Measurements from ENCODE around the gene CD36. TPM values are rescaled to one million over a fixed set of nuclear protein-coding genes. Genes with fewer than 3 reads are reported as not detected.

CD36 gene
- total and polyA plus RNA-seq, 5 donors from 2014 or later, result 0.37 to 1.1 (median 0.52) TPM; not detected in 2

DNA sequence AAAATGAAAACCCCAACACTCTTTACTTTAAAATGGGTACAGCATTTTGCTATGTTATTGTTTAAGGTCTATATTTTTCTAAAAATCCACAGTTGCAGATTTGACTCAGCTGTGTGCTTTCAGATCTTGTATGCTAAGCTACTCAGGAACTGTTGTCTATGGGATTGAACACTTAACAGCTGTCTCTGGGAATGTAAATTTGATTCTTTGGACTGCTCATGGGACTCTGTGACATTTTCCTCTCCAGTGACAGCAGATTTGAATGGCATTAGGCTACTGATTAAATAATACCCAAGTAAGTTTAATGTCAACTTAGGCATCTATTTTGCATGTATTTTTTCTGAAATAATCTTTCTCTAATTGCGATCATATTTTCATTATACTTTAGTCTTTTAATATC, 1.7 kb upstream of the CD36 start:
- Histone ChIP-seq H3K36me3 (ENCODE audit: control insufficient read depth, insufficient read depth, low read length) (no peaks in the 10 kb centered on the region), H3K9me3 (ENCODE audit: control insufficient read depth in 2 of 2, low read length in 2 of 2) (peaks cover 0 to 5% of the 10 kb centered on the region in 2 experiments), H3K4me1 (ENCODE audit: control insufficient read depth, insufficient read depth, low read length, poor library complexity, severe bottlenecking) (no peaks in the 10 kb centered on the region), H3K27me3 (ENCODE audit: control insufficient read depth, insufficient read depth, low read length) (no peaks in the 10 kb centered on the region), H3K27ac (ENCODE audit: insufficient read depth, low read length, poor library complexity, severe bottlenecking) (no peak overlapping the region), H3K4me3 (ENCODE audit: low read depth, low read length) (no peak overlapping the region)
- Mint-ChIP-seq H3K9me3 (no peaks in the 10 kb centered on the region), H3K4me1 (no peaks in the 10 kb centered on the region), H3K27me3 (no peaks in the 10 kb centered on the region), H3K36me3 (no peaks in the 10 kb centered on the region), H3K4me3 (no peak overlapping the region), H3K27ac (no peak overlapping the region)
- ATAC-seq (ENCODE audit: low read depth in 2 of 2) (no peak), DNase-seq (no peak)

- Mint-ChIP-seq H3K4me1 (no peaks in the 10 kb centered on the region), H3K27me3 (no peaks in the 10 kb centered on the region), H3K27ac (no peak overlapping the region), H3K9me3 (no peaks in the 10 kb centered on the region), H3K4me3 (no peak overlapping the region), H3K36me3 (no peaks in the 10 kb centered on the region)
- Histone ChIP-seq H3K27ac (ENCODE audit: insufficient read depth, low read length, poor library complexity, severe bottlenecking) (no peak overlapping the region), H3K36me3 (ENCODE audit: control insufficient read depth, insufficient read depth, low read length) (no peaks in the 10 kb centered on the region), H3K4me1 (ENCODE audit: control insufficient read depth, insufficient read depth, low read length, poor library complexity, severe bottlenecking) (no peaks in the 10 kb centered on the region), H3K4me3 (ENCODE audit: low read depth, low read length) (no peak overlapping the region), H3K27me3 (ENCODE audit: control insufficient read depth, insufficient read depth, low read length) (no peaks in the 10 kb centered on the region), H3K9me3 (ENCODE audit: control insufficient read depth in 2 of 2, low read length in 2 of 2) (peaks cover 0 to 5% of the 10 kb centered on the region in 2 experiments)
- DNase-seq (no peak), ATAC-seq (ENCODE audit: low read depth in 2 of 2) (no peak)
These were observed 988 bp upstream of the CD36 start for GRCh38 chr7:80637454-80637853.

- Histone ChIP-seq H3K4me3 (ENCODE audit: low read depth, low read length) (no peak overlapping the region), H3K4me1 (ENCODE audit: control insufficient read depth, insufficient read depth, low read length, poor library complexity, severe bottlenecking) (no peaks in the 10 kb centered on the region), H3K9me3 (ENCODE audit: control insufficient read depth in 2 of 2, low read length in 2 of 2) (peaks cover 0 to 5% of the 10 kb centered on the region in 2 experiments), H3K27ac (ENCODE audit: insufficient read depth, low read length, poor library complexity, severe bottlenecking) (no peak overlapping the region), H3K36me3 (ENCODE audit: control insufficient read depth, insufficient read depth, low read length) (no peaks in the 10 kb centered on the region), H3K27me3 (ENCODE audit: control insufficient read depth, insufficient read depth, low read length) (no peaks in the 10 kb centered on the region)
- ATAC-seq (ENCODE audit: low read depth in 2 of 2), result no peak
- Mint-ChIP-seq H3K36me3 (no peaks in the 10 kb centered on the region), H3K4me3 (no peak overlapping the region), H3K27ac (no peak overlapping the region), H3K9me3 (no peaks in the 10 kb centered on the region), H3K4me1 (no peaks in the 10 kb centered on the region), H3K27me3 (no peaks in the 10 kb centered on the region)
- DNase-seq, result no peak
These were observed 569 bp downstream of the CD36 start for GRCh38 chr7:80639011-80639410.

- H3K4me1 ChIP-seq (ENCODE audit: control insufficient read depth, insufficient read depth, low read length, poor library complexity, severe bottlenecking), result no peaks in the 10 kb centered on the region
- Mint-ChIP-seq H3K27ac (no peak overlapping the region), H3K27me3 (no peaks in the 10 kb centered on the region), H3K36me3 (no peaks in the 10 kb centered on the region), H3K9me3 (no peaks in the 10 kb centered on the region), H3K4me1 (no peaks in the 10 kb centered on the region), H3K4me3 (no peak overlapping the region)
- ATAC-seq (ENCODE audit: low read depth in 2 of 2), result no peak
- H3K27me3 ChIP-seq (ENCODE audit: control insufficient read depth, insufficient read depth, low read length), result no peaks in the 10 kb centered on the region
- DNase-seq, result no peak
- H3K27ac ChIP-seq (ENCODE audit: insufficient read depth, low read length, poor library complexity, severe bottlenecking), result no peak overlapping the region
- peaks cover 0 to 1% of the 10 kb centered on the region in 2 experiments for H3K9me3 ChIP-seq (ENCODE audit: control insufficient read depth in 2 of 2, low read length in 2 of 2)
- H3K4me3 ChIP-seq (ENCODE audit: low read depth, low read length), result no peak overlapping the region
- no peaks in the 10 kb centered on the region for H3K36me3 ChIP-seq (ENCODE audit: control insufficient read depth, insufficient read depth, low read length)
These were observed 2.4 kb downstream of the CD36 start for GRCh38 chr7:80640846-80641245.

DNA sequence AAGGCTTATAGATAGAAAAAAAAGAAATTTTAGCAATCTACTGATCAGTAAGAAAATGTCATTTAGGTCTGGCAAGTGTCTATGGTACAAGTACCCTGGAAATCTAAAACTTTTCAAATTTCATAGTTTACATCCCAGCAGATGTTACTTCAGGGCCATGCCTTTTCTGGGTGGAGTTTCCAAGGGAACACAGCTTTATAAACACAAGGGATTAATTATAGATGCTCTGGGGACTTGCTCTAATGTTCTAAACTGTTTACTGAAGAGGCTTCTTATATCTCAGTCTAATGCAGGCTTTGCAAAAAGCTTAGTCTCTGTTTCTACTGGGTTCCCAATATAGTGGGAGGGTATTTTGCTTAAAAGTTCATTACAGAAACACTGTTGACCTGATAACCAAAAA, 3.1 kb downstream of the CD36 start:
- Mint-ChIP-seq H3K27me3 (no peaks in the 10 kb centered on the region), H3K9me3 (peaks cover 0 to 2% (median 0%) of the 10 kb centered on the region in 7 donors), H3K4me3 (no peak overlapping the region), H3K4me1 (no peaks in the 10 kb centered on the region), H3K27ac (no peak overlapping the region), H3K36me3 (no peaks in the 10 kb centered on the region)
- Histone ChIP-seq H3K9me3 (ENCODE audit: control insufficient read depth in 2 of 2, low read length in 2 of 2) (no peaks in the 10 kb centered on the region), H3K27me3 (ENCODE audit: control insufficient read depth, insufficient read depth, low read length) (no peaks in the 10 kb centered on the region), H3K27ac (ENCODE audit: insufficient read depth, low read length, poor library complexity, severe bottlenecking) (no peak overlapping the region), H3K4me1 (ENCODE audit: control insufficient read depth, insufficient read depth, low read length, poor library complexity, severe bottlenecking) (no peaks in the 10 kb centered on the region), H3K36me3 (ENCODE audit: control insufficient read depth, insufficient read depth, low read length) (no peaks in the 10 kb centered on the region), H3K4me3 (ENCODE audit: low read depth, low read length) (no peak overlapping the region)
- ATAC-seq (ENCODE audit: low read depth in 2 of 2), result no peak
- DNase-seq, result no peak

DNA sequence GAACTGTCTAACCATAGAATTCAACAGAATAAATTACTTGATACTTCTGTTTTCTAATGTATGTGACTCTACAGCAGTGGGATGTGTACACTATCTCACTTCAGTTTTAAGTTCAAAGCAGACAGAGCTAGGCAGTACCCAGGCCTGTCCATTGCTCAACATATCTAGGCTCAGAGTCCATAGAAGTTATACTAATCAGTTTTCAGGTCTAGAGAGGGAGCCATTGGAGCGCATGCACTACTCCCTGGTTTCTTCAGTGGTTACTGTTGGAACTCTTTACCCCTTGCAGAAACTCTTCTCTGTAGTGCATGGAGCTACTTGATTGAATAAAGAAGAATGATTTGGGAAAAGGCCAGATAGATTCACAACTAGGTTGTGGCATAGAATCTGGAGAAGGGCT, 4.4 kb downstream of the CD36 start:
- no peaks in the 10 kb centered on the region for H3K27me3 ChIP-seq (ENCODE audit: control insufficient read depth, insufficient read depth, low read length)
- H3K4me1 ChIP-seq (ENCODE audit: control insufficient read depth, insufficient read depth, low read length, poor library complexity, severe bottlenecking), result no peaks in the 10 kb centered on the region
- Mint-ChIP-seq H3K36me3 (no peaks in the 10 kb centered on the region), H3K4me1 (no peaks in the 10 kb centered on the region), H3K4me3 (no peak overlapping the region), H3K9me3 (peaks cover 0 to 2% (median 0%) of the 10 kb centered on the region in 7 donors), H3K27me3 (no peaks in the 10 kb centered on the region), H3K27ac (no peak overlapping the region)
- no peak for DNase-seq
- no peak overlapping the region for H3K4me3 ChIP-seq (ENCODE audit: low read depth, low read length)
- no peaks in the 10 kb centered on the region for H3K36me3 ChIP-seq (ENCODE audit: control insufficient read depth, insufficient read depth, low read length)
- no peaks in the 10 kb centered on the region for H3K9me3 ChIP-seq (ENCODE audit: control insufficient read depth in 2 of 2, low read length in 2 of 2)
- no peak for ATAC-seq (ENCODE audit: low read depth in 2 of 2)
- H3K27ac ChIP-seq (ENCODE audit: insufficient read depth, low read length, poor library complexity, severe bottlenecking), result no peak overlapping the region

DNA sequence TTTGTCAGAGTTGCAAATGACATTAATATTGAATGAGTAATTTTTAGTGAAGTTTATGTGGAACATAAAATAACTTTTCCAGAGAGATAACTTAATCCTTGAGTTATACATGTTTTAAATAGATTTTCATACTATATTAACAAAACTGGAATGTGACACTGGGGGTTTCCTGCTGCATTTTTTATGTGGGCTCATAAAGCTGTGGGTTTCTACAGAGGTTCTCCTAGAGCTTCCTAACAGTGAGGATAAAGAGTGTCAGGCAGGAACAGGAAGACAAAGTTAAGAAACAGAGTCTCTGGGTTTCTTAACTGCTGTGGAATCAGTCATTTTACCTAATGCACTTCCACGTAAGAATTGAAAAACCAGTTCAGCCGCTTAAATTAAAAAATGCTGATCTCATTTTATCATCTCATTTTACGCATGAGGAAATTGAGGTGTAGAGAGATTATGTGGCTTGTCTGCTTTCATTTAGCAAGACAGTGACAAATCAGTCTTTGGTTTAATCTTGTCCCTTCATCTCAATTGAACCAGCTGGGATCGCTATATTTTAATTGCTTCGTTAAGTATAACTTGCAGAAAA, 5.0 kb downstream of the CD36 start:
- Histone ChIP-seq H3K9me3 (ENCODE audit: control insufficient read depth in 2 of 2, low read length in 2 of 2) (no peaks in the 10 kb centered on the region), H3K36me3 (ENCODE audit: control insufficient read depth, insufficient read depth, low read length) (no peaks in the 10 kb centered on the region), H3K4me1 (ENCODE audit: control insufficient read depth, insufficient read depth, low read length, poor library complexity, severe bottlenecking) (no peaks in the 10 kb centered on the region), H3K4me3 (ENCODE audit: low read depth, low read length) (no peak overlapping the region), H3K27ac (ENCODE audit: insufficient read depth, low read length, poor library complexity, severe bottlenecking) (no peak overlapping the region), H3K27me3 (ENCODE audit: control insufficient read depth, insufficient read depth, low read length) (no peaks in the 10 kb centered on the region)
- no peak for ATAC-seq (ENCODE audit: low read depth in 2 of 2)
- Mint-ChIP-seq H3K4me3 (no peak overlapping the region), H3K27me3 (no peaks in the 10 kb centered on the region), H3K4me1 (no peaks in the 10 kb centered on the region), H3K27ac (no peak overlapping the region), H3K36me3 (no peaks in the 10 kb centered on the region), H3K9me3 (peaks cover 0 to 2% (median 0%) of the 10 kb centered on the region in 7 donors)
- DNase-seq, result no peak

DNA sequence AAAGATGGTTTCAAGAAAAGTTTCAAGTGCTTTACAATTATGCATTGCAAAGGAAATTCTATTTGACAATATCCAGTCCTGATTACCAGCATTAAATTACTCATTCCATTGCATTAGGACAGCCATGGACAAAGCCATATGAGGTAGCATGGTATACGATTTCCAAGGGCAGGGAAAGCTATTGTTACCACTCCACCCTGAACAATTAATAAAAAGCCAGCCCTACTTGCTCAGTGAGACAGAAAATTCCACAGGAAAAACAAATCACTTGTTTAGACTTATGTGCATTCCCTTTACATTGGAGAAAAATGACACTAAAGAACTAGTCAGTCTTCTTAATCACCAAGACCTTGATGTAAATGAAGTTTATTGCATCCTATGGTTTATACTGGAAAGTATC, 5.6 kb downstream of the CD36 start:
- Histone ChIP-seq H3K27ac (ENCODE audit: insufficient read depth, low read length, poor library complexity, severe bottlenecking) (no peak overlapping the region), H3K4me1 (ENCODE audit: control insufficient read depth, insufficient read depth, low read length, poor library complexity, severe bottlenecking) (no peaks in the 10 kb centered on the region), H3K27me3 (ENCODE audit: control insufficient read depth, insufficient read depth, low read length) (no peaks in the 10 kb centered on the region), H3K4me3 (ENCODE audit: low read depth, low read length) (no peak overlapping the region), H3K9me3 (ENCODE audit: control insufficient read depth in 2 of 2, low read length in 2 of 2) (no peaks in the 10 kb centered on the region), H3K36me3 (ENCODE audit: control insufficient read depth, insufficient read depth, low read length) (no peaks in the 10 kb centered on the region)
- Mint-ChIP-seq H3K4me3 (no peak overlapping the region), H3K4me1 (no peaks in the 10 kb centered on the region), H3K27ac (no peak overlapping the region), H3K36me3 (no peaks in the 10 kb centered on the region), H3K27me3 (no peaks in the 10 kb centered on the region), H3K9me3 (peaks cover 0 to 2% (median 0%) of the 10 kb centered on the region in 7 donors)
- ATAC-seq (ENCODE audit: low read depth in 2 of 2), result no peak
- DNase-seq, result no peak
